H1 (cell line): ENCODE measurements around the gene MEGF9. TPM values are rescaled to one million over a fixed set of nuclear protein-coding genes. Genes with fewer than 3 reads are reported as not detected.

Experiments
- CTCF ChIA-PET: fragments of 300-600 bp; sonication (Branson Sonifier 250); formaldehyde crosslinking; loops from one replicate; lab custom pipeline; 2021; ENCODE audit not compliant: partially characterized antibody; lab: Charles Lee
- POLR2A ChIA-PET: fragments of 300-600 bp; sonication (Branson Sonifier 250); formaldehyde crosslinking; loops from one replicate; lab custom pipeline; 2021; ENCODE audit warnings: inconsistent platforms; ENCODE audit not compliant: partially characterized antibody; lab: Charles Lee
- DNase-seq, 2 experiments: peaks; one replicate each; pipeline versions ENCODE4 v3.0.0 to v3.0.0-alpha.2; 2010 to 2022; ENCODE audit warnings: low spot score in 2 of 2, low read depth in 1 of 2, mixed read lengths in 1 of 2
- FAIRE-seq: peaks from 2 replicates; lab custom pipeline; 2011; peaks lifted over from hg19 to GRCh38; lab: Jason Lieb, UNC
- H2AFZ ChIP-seq: 2 replicates; pipeline ENCODE4 v1.8.1; 2012; ENCODE audit warnings: low read length, inconsistent platforms
- H2AK5ac ChIP-seq: 2 replicates; pipeline ENCODE4 v1.6.1; 2013; ENCODE audit warnings: low read depth, low read length
- H2BK120ac ChIP-seq: replicated peaks from 2 replicates; pipeline ENCODE3; 2013; ENCODE audit warnings: low read depth, low read length, inconsistent platforms
- H2BK12ac ChIP-seq: 2 replicates; pipeline ENCODE4 v1.6.1; 2013; ENCODE audit warnings: low read depth, low read length
- H2BK15ac ChIP-seq: 2 replicates; pipeline ENCODE4 v1.6.1; 2013; ENCODE audit warnings: low read length
- H2BK20ac ChIP-seq: 2 replicates; pipeline ENCODE4 v1.6.1; 2013; ENCODE audit warnings: low read length
- H2BK5ac ChIP-seq: 2 replicates; pipeline ENCODE4 v1.6.1; 2013; ENCODE audit warnings: low read depth, low read length
- H3K14ac ChIP-seq: 2 replicates; pipeline ENCODE4 v1.6.1; 2013; ENCODE audit warnings: inconsistent platforms; ENCODE audit not compliant: insufficient read length
- H3K18ac ChIP-seq: 2 replicates; pipeline ENCODE4 v1.6.1; 2013; ENCODE audit warnings: low read length; ENCODE audit errors: extremely low read depth
- H3K23ac ChIP-seq: 2 replicates; pipeline ENCODE4 v1.6.1; 2013; ENCODE audit warnings: inconsistent platforms; ENCODE audit not compliant: insufficient read length
- H3K23me2 ChIP-seq: 2 replicates; pipeline ENCODE4 v1.6.1; 2013; ENCODE audit warnings: low read depth, low read length
- H3K27ac ChIP-seq: 2 replicates; pipeline ENCODE4 v1.6.1; 2011; ENCODE audit warnings: low read depth, low read length, inconsistent platforms
- H3K27me3 ChIP-seq, 4 experiments: replicated peaks in 1 of 4; 1 replicate in 1 of 4; 2 replicates in 3 of 4; pipeline versions ENCODE4 v1.6.1 to v1.8.1; 2011 to 2013; ENCODE audit warnings: low read length in 3 of 4, mild to moderate bottlenecking in 3 of 4, inconsistent platforms in 2 of 4, mixed read lengths in 2 of 4, moderate library complexity in 1 of 4; ENCODE audit not compliant: control insufficient read depth in 3 of 4, insufficient read depth in 3 of 4; ENCODE audit errors: extremely low read depth in 1 of 4
- H3K36me3 ChIP-seq, 4 experiments: 2 replicates each; pipeline versions ENCODE4 v1.6.1 to v1.8.1; 2011 to 2013; ENCODE audit warnings: mild to moderate bottlenecking in 4 of 4, low read length in 3 of 4, moderate library complexity in 2 of 4, control low read depth in 1 of 4, inconsistent platforms in 1 of 4; ENCODE audit not compliant: insufficient read depth in 4 of 4, control insufficient read depth in 2 of 4
- H3K4ac ChIP-seq: replicated peaks from 2 replicates; pipeline ENCODE3; 2013; ENCODE audit warnings: low read length, low read depth, mixed read lengths, inconsistent platforms; ENCODE audit not compliant: insufficient read length
- H3K4me1 ChIP-seq, 4 experiments: replicated peaks in 1 of 4; 1 replicate in 1 of 4; 2 replicates in 3 of 4; pipeline versions ENCODE4 v1.6.1 to v1.8.1; 2011 to 2013; ENCODE audit warnings: low read length in 3 of 4, inconsistent platforms in 2 of 4, mixed read lengths in 1 of 4; ENCODE audit not compliant: insufficient read depth in 4 of 4, control insufficient read depth in 3 of 4
- H3K4me2 ChIP-seq, 2 experiments: 2 replicates each; pipeline versions ENCODE4 v1.6.1 to v1.8.1; 2011 to 2013; ENCODE audit warnings: low read depth in 2 of 2, low read length in 2 of 2, control low read depth in 1 of 2, inconsistent platforms in 1 of 2, mild to moderate bottlenecking in 1 of 2; ENCODE audit not compliant: insufficient read depth in 1 of 2
- H3K4me3 ChIP-seq, 4 experiments: fragments of 200-600, 300-600 bp in 1 of 4; sonication (generic), shearing (Covaris generic), sonication (Bioruptor Twin) in 1 of 4; 2 replicates each; pipeline versions ENCODE4 v1.5.1 to v1.8.1; 2011 to 2016; ENCODE audit warnings: low read length in 4 of 4, low read depth in 3 of 4, control low read depth in 2 of 4, inconsistent platforms in 2 of 4, mild to moderate bottlenecking in 2 of 4, mixed read lengths in 1 of 4, moderate library complexity in 1 of 4; ENCODE audit not compliant: insufficient read depth in 2 of 4; ENCODE audit errors: extremely low read depth in 1 of 4
- H3K56ac ChIP-seq: replicated peaks from 2 replicates; pipeline ENCODE3; 2013; ENCODE audit warnings: low read depth, mild to moderate bottlenecking, mixed read lengths, low read length, inconsistent platforms; ENCODE audit not compliant: insufficient read length
- H3K79me1 ChIP-seq: 2 replicates; pipeline ENCODE4 v1.6.1; 2013; ENCODE audit warnings: low read depth, low read length, control low read depth
- H3K79me2 ChIP-seq, 2 experiments: 2 replicates each; pipeline versions ENCODE4 v1.6.1 to v1.8.1; 2012 to 2013; ENCODE audit warnings: low read length in 2 of 2, mild to moderate bottlenecking in 2 of 2, inconsistent platforms in 1 of 2; ENCODE audit not compliant: insufficient read depth in 2 of 2, control insufficient read depth in 1 of 2
- H3K9ac ChIP-seq, 4 experiments: replicated peaks in 1 of 4; 1 replicate in 1 of 4; 2 replicates in 3 of 4; pipeline versions ENCODE4 v1.6.1 to v1.8.1; 2011 to 2013; ENCODE audit warnings: low read depth in 3 of 4, low read length in 3 of 4, control low read depth in 2 of 4, mild to moderate bottlenecking in 2 of 4, moderate library complexity in 2 of 4, inconsistent platforms in 1 of 4; ENCODE audit errors: extremely low read depth in 1 of 4
- H3K9me3 ChIP-seq, 2 experiments: 2 replicates each; pipeline versions ENCODE4 v1.6.1 to v1.8.1; 2012 to 2013; ENCODE audit warnings: mild to moderate bottlenecking in 2 of 2, moderate library complexity in 2 of 2, control low read depth in 1 of 2, inconsistent platforms in 1 of 2, low read depth in 1 of 2, low read length in 1 of 2, mixed read lengths in 1 of 2; ENCODE audit not compliant: insufficient read depth in 2 of 2
- H4K20me1 ChIP-seq, 2 experiments: replicated peaks in 1 of 2; 2 replicates each; pipeline versions ENCODE3 to v1.8.1; 2011 to 2013; ENCODE audit warnings: inconsistent platforms in 2 of 2, low read length in 2 of 2, mild to moderate bottlenecking in 1 of 2; ENCODE audit not compliant: insufficient read depth in 2 of 2, control insufficient read depth in 1 of 2
- H4K5ac ChIP-seq: 2 replicates; pipeline ENCODE4 v1.6.1; 2013; ENCODE audit warnings: low read length, low read depth, mixed read lengths, inconsistent platforms; ENCODE audit not compliant: insufficient read length
- H4K8ac ChIP-seq: 2 replicates; pipeline ENCODE4 v1.8.0; 2013; ENCODE audit warnings: mild to moderate bottlenecking, moderate library complexity, low read length, inconsistent platforms; ENCODE audit not compliant: insufficient read depth; ENCODE audit errors: extremely low read depth
- H4K91ac ChIP-seq: replicated peaks from 2 replicates; pipeline ENCODE3; 2013; ENCODE audit warnings: low read length, mixed read lengths, inconsistent platforms; ENCODE audit not compliant: insufficient read length
- CBX5 ChIP-seq: fragments of 300-800, 300-1000 bp; sonication (generic); IDR thresholded peaks from 2 replicates; pipeline ENCODE4 v1.7.1; 2016; ENCODE audit warnings: antibody characterized with exemption, low read length, low read depth
- RBBP5 ChIP-seq: IDR thresholded peaks from 2 replicates; pipeline ENCODE4 v1.7.1; 2012; ENCODE audit warnings: low read depth, mild to moderate bottlenecking, inconsistent platforms, low read length, moderate library complexity, borderline replicate concordance
- RNF2 ChIP-seq: fragments of 200-900, 300-1000 bp; sonication (generic); IDR thresholded peaks from 2 replicates; pipeline ENCODE4 v1.7.1; 2016; ENCODE audit warnings: borderline replicate concordance, low read depth, mild to moderate bottlenecking, antibody characterized with exemption, low read length; ENCODE audit not compliant: poor library complexity, severe bottlenecking; ENCODE audit errors: missing control alignments
- WGBS, 2 experiments: shearing (Covaris generic) in 1 of 2; methylation state at CpG; one replicate each; pipeline versions ENCODE4 v1.1.6 to v1.1.7; 2013 to 2015; ENCODE audit warnings: low lambda C conversion rate in 2 of 2, mixed read lengths in 2 of 2, inconsistent platforms in 1 of 2, low coverage in 1 of 2, missing lambda C conversion rate in 1 of 2; ENCODE audit not compliant: insufficient replicate concordance in 2 of 2, insufficient coverage in 1 of 2, insufficient read length in 1 of 2; ENCODE audit errors: extremely low coverage in 1 of 2, missing lambda C conversion rate in 1 of 2; 5-methylcytosine and 5-hydroxymethylcytosine counted together
- polyA plus RNA-seq, 7 experiments: library from polyadenylated mRNA; depleted of rRNA in 3 of 7; stranded (reverse) in 5 of 7; unstranded in 2 of 7; fragments of >200 nt in 5 of 7; fragments of 200-250 nt in 2 of 7; gene quantifications; 1 replicate in 5 of 7; 2 replicates in 1 of 7; 4 replicates in 1 of 7; pipeline versions ENCODE4 v1.2.1 to v1.2.3, GENCODE V29; 2011 to 2013; ENCODE audit warnings: missing spikeins in 2 of 7, mixed read lengths in 2 of 7
- total RNA-seq: library from RNA; stranded (reverse); fragmentation: NEBNext Ultra II Directional; extraction: Animal tissue kit (Norgen Biotek cat#: 25700); gene quantifications from 2 replicates; pipeline ENCODE4 v1.2.1, GENCODE V29; 2021

MEGF9 gene
- total and polyA plus RNA-seq, 2 of the 8 experiments (the other 6 are each of a cell fraction or from before 2014, with no cell fraction given), result 0.45 to 1.8 TPM

- H3K4me1 ChIP-seq, result no peaks in the 10 kb centered on the region
- H2BK120ac ChIP-seq, result no peak overlapping the region
- no peak overlapping the region for H4K8ac ChIP-seq
- H2BK5ac ChIP-seq, result no peak overlapping the region
- no peak overlapping the region for H3K4me3 ChIP-seq
- no peak overlapping the region for H3K14ac ChIP-seq
- no peak for FAIRE-seq
- no peak overlapping the region for H3K4me2 ChIP-seq
- no peak overlapping the region for H3K9ac ChIP-seq
- no peaks in the 10 kb centered on the region for H3K9me3 ChIP-seq
- H3K27ac ChIP-seq, result no peak overlapping the region
- H4K5ac ChIP-seq, result no peak overlapping the region
- no peaks in the 10 kb centered on the region for H3K27me3 ChIP-seq
- TF ChIP-seq RBBP5 (no peak), CBX5 (no peak), RNF2 (no peak)
- TF ChIP-seq, all 59 proteins: peak for 0
- ChIA-PET POLR2A (interaction anchor here (0.7 kb wide), 1 partner anchor 48 kb away, joined by 3 read pairs; no protein-coding TSS in a partner anchor), CTCF (interaction anchor here (0.7 kb wide), 1 partner anchor 10 kb away, joined by 3 read pairs; no protein-coding TSS in a partner anchor)
- no peak overlapping the region for H2AFZ ChIP-seq
- no peak overlapping the region for H3K23ac ChIP-seq
- no peak overlapping the region for H3K56ac ChIP-seq
- no peak overlapping the region for H3K18ac ChIP-seq
- no peak overlapping the region for H2BK20ac ChIP-seq
- no peak for DNase-seq
- H3K23me2 ChIP-seq, result no peaks in the 10 kb centered on the region
- peaks cover 8% of the 10 kb centered on the region; the same call in 1 of the 2 replicates for H3K79me1 ChIP-seq
- 92% methylated on average over 3 of the region's 3 CpGs; no CpG with 5 or more reads in 1 of the 2 experiments for WGBS, 2 experiments
- H4K91ac ChIP-seq, result no peak overlapping the region
- H3K4ac ChIP-seq, result no peak overlapping the region
- H2BK15ac ChIP-seq, result no peak overlapping the region
- peaks cover 0 to 33% of the 10 kb centered on the region in 2 experiments; a peak in 2 of 4 replicates for H3K79me2 ChIP-seq
- no peak overlapping the region for H2AK5ac ChIP-seq
- H2BK12ac ChIP-seq, result no peak overlapping the region
- H3K36me3 ChIP-seq, result peaks cover 0 to 3% (median 1%) of the 10 kb centered on the region in 4 experiments; a peak in 2 of 8 replicates
- peaks cover 3 to 6% of the 10 kb centered on the region in 2 experiments for H4K20me1 ChIP-seq
Measured at GRCh38 chr9:120556775-120557174, 157.5 kb downstream of the MEGF9 start.
